GM18499 (cell line): Measurements from ENCODE around the gene WDR91.

ENCODE experiments used
- ATAC-seq: cut with Tn5 transposase; IDR thresholded peaks from one replicate; pipeline ENCODE4 v1.9.1; 2021; ENCODE audit warnings: moderate number of reproducible peaks; ENCODE audit not compliant: insufficient read depth, unreplicated experiment

The WDR91 gene

DNA sequence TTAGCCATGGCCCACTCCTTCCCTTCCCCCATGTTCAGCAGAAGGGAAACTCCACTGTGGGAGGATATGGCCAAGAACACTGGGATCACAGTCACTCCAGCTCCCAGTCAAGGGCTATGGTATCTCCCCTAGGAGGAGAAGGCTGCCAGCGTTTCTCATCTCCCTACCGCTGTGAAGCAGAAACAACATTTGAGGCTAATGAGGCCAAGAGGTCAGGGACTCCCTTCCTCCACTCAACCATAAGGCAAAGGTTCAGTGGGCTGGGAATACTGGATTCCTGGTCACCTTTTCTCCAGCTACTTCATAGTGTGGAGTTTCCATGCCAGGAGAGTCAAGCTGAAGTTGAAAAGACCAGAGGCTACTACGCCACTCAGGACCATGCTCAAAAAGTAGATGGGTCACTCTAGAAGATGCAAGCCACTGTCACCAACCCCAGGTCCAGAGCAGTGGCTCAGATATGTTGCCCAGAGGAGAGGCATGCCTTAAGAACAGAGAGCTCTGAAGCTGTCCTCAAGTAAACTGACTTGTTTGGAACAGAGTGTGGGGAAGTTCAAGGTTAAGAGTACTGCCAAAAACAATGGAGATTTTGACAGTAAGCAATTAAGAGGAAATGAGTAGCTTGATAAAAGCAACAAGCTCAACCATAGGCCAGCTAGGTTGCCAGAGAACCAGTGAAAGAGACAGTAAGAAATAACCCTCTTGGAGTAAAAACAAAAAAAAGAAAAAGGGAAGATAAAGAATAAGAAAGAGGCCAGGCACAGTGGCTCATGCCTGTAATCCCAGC lies 67.2 kb downstream of the WDR91 start:
- ATAC-seq, result no peak
